Central memory CD8-positive, alpha-beta T cell (primary cell): ENCODE measurements around the gene PDSS1.
"Not testable (repeated sequence)": the region's sequence is repeated elsewhere in the genome, so short reads cannot be mapped to it uniquely, and the experiment has no call there.

Experiments used
- ATAC-seq: fragments of 150-1000 bp; cut with Tn5 transposase; replicated peaks from 2 replicates; pipeline ENCODE4 v1.10.0; 2022; ENCODE audit warnings: mild to moderate bottlenecking, moderate FRiP score, moderate number of reproducible peaks; ENCODE audit not compliant: poor library complexity, severe bottlenecking; ENCODE audit errors: extremely low read depth
- DNase-seq, 2 donors: peaks; one replicate each; pipeline ENCODE4 v3.0.0; 2021; ENCODE audit warnings: low spot score in 2 of 2
- H3K27ac Mint-ChIP-seq: one replicate; pipeline ENCODE4 v1.8.0; 2022; ENCODE audit warnings: low read depth, mild to moderate bottlenecking, moderate library complexity, mixed read lengths
- H3K27me3 Mint-ChIP-seq: one replicate; pipeline ENCODE4 v1.8.0; 2022; ENCODE audit warnings: mixed read lengths
- H3K36me3 Mint-ChIP-seq: one replicate; pipeline ENCODE4 v1.8.0; 2022; ENCODE audit warnings: mild to moderate bottlenecking, moderate library complexity, mixed read lengths; ENCODE audit not compliant: insufficient read depth
- H3K4me1 Mint-ChIP-seq: one replicate; pipeline ENCODE4 v1.8.0; 2022; ENCODE audit warnings: mixed read lengths
- H3K4me3 Mint-ChIP-seq: one replicate; pipeline ENCODE4 v1.8.0; 2022; ENCODE audit warnings: mild to moderate bottlenecking, moderate library complexity, mixed read lengths
- H3K9me3 Mint-ChIP-seq: one replicate; pipeline ENCODE4 v1.8.0; 2022; ENCODE audit warnings: mixed read lengths

PDSS1 gene, protein sequence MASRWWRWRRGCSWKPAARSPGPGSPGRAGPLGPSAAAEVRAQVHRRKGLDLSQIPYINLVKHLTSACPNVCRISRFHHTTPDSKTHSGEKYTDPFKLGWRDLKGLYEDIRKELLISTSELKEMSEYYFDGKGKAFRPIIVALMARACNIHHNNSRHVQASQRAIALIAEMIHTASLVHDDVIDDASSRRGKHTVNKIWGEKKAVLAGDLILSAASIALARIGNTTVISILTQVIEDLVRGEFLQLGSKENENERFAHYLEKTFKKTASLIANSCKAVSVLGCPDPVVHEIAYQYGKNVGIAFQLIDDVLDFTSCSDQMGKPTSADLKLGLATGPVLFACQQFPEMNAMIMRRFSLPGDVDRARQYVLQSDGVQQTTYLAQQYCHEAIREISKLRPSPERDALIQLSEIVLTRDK

DNA sequence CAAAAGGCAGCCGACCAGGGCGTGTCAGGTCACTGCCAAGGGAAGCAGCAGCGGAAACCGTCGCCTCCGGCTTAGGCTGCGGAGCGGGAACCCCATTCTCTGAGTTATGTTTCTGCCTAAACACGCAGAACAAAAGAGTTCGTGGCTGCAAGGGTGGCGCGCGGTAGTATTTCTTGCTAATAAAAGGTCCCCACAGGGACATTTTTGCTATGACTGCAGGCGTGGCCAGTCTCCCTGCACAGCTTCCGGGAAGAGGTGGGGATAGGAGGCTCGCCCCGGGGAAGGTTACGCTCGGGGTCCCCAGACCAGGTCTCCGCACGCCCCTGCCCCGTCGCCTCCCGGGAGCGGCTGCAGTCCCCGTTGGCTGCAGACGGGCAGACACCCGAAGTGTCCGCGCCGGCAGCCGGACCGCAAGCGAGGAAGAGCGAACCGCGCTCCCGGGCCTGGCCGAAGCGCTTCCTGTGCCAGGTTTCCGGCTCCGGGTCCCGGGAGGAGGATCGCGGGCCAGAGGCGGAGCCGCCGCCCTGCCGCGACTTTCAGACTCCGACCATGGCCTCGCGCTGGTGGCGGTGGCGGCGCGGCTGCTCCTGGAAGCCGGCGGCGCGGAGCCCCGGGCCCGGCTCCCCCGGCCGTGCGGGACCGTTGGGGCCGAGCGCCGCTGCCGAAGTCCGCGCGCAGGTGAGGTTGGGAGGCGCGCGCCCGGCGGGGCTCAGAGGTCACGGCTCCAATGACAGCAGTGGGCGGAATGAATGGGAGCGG lies at the start of gene PDSS1:
PDSS1 (plus strand) TSS at position 539 of the 759 bp plus-strand sequence; CDS start at position 550, 11 bp downstream.
- peak within 1 kb of the TSS; percentile 88 for H3K27ac Mint-ChIP-seq
- no peaks in the 10 kb centered on the region for H3K9me3 Mint-ChIP-seq
- peak; percentile 28 to 31 for DNase-seq
- H3K27me3 Mint-ChIP-seq, result no peaks in the 10 kb centered on the region
- H3K36me3 Mint-ChIP-seq, result peaks cover 5% of the 10 kb centered on the region
- peak; percentile 72 for ATAC-seq
- H3K4me1 Mint-ChIP-seq, result peaks cover 32% of the 10 kb centered on the region
- peak within 1 kb of the TSS; percentile 95 for H3K4me3 Mint-ChIP-seq

DNA sequence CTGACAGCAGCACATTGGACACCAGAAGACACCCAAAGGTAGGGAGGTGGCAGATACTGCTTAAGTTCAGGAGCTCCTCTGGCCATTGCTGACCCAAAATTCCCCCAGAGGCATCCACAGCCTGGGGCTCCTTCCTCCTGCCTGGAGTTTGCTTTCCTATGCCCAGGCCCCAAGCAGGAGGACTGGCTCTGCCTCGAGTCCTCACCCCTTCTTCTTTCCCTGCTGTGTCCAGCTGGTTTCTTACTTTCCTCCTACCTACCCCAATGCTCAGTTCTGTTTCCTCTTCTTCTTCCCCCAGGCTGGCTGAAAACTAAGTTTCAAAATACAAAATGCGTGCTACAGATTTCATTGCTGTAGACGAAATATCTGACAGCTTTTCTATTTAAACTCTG lies 49.3 kb upstream of the PDSS1 start:
- not testable (repeated sequence) for H3K27ac Mint-ChIP-seq, H3K36me3 Mint-ChIP-seq

DNA sequence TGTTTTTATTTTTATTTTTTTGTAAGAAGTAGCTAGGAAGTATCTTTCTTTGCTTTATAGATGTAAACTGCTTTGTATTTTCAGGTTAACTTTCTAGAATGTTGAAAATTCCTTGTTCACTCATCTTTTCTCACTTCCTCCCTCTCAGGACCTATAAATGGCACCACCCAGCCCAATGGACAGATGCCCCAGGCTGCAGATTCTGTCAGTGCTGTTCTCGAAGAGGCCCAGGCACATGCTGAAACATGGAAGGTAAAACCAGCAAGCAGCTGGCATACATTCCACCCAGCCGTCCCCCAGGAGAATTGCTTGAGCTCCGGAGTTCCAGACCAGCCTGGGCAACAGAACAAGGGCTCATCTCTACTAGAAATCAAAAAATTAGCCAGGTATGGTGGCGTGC lies 47.1 kb upstream of the PDSS1 start:
- ATAC-seq, result no peak
- no peak for DNase-seq
- H3K27ac Mint-ChIP-seq, result no peak overlapping the region
- H3K36me3 Mint-ChIP-seq, result no peaks in the 10 kb centered on the region
- no peaks in the 10 kb centered on the region for H3K4me1 Mint-ChIP-seq
- no peaks in the 10 kb centered on the region for H3K9me3 Mint-ChIP-seq
- H3K4me3 Mint-ChIP-seq, result no peak overlapping the region
- H3K27me3 Mint-ChIP-seq, result peaks cover 40% of the 10 kb centered on the region

More for the DNA sequence above, 49.3 kb upstream of the PDSS1 start:
- ATAC-seq, H3K9me3 Mint-ChIP-seq, DNase-seq, H3K4me1 Mint-ChIP-seq, H3K4me3 Mint-ChIP-seq: not testable (repeated sequence)
- H3K27me3 Mint-ChIP-seq, result peaks cover 40% of the 10 kb centered on the region

DNA sequence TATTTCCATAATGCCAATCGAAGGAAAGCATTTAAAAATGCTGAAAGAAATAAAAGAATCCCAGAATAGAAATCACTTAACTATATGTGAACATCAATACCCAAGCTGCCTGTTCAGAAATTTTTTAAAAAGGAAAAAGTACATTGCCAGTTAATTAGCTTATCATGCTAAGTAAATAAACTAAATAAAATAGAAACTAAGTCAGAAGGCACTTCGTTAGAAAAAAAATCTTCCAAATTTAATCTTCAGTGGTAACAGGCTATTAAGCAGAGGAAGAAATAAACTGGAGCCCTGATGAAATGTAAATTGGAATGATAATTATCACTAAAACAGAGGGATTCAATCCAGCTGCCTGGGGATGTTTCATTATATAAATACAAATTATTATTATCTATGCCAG lies 46.0 kb upstream of the PDSS1 start:
- not testable (repeated sequence) for ATAC-seq, DNase-seq, H3K36me3 Mint-ChIP-seq, H3K4me1 Mint-ChIP-seq, H3K4me3 Mint-ChIP-seq, H3K27ac Mint-ChIP-seq, H3K9me3 Mint-ChIP-seq
- peaks cover 40% of the 10 kb centered on the region for H3K27me3 Mint-ChIP-seq

DNA sequence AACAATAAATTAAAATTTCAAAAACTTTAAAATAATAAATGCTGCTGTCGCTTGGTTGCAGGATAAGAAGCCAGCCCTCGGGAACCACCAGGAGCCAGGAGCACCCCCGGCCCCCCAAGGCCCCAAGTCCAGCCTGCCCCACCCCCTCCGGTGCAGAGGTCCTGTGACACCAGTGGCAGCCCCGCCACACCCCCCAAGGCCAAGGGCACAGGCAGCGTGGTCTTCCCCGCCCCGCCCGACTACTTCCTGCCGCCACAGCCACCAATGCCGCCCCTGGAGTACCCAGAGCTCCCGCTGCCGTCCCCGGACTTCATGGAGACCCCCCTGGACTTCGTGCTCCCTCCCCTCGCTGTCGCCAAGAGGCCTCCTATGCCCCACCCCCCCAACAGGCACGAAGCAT lies 44.5 kb upstream of the PDSS1 start:
- Mint-ChIP-seq H3K27ac (no peak overlapping the region), H3K36me3 (no peaks in the 10 kb centered on the region), H3K27me3 (peaks cover 37% of the 10 kb centered on the region), H3K9me3 (no peaks in the 10 kb centered on the region), H3K4me3 (no peak overlapping the region), H3K4me1 (no peaks in the 10 kb centered on the region)
- ATAC-seq (no peak), DNase-seq (no peak)

DNA sequence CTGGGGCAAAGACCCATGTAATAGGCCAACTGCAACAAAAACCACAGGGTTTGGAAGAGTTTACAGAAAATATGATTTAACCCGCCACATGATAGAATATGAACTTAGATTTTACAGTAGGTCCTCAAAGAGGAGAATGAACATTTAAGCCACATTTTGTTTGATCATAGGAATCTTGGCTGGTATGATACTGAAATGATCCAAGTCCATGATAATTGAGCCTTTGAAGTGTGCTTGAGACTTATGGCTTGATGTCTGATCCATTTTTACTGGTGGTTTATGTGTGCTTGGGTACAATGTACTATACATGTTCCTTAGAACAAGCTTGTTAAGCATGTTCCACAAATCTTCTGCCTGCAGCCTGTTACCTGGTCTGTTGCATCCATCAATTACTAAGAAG lies 41.8 kb upstream of the PDSS1 start:
- Mint-ChIP-seq H3K36me3 (no peaks in the 10 kb centered on the region), H3K27ac (no peak overlapping the region), H3K27me3 (peaks cover 38% of the 10 kb centered on the region), H3K4me3 (no peak overlapping the region), H3K4me1 (no peaks in the 10 kb centered on the region), H3K9me3 (no peaks in the 10 kb centered on the region)
- no peak for ATAC-seq
- no peak for DNase-seq

DNA sequence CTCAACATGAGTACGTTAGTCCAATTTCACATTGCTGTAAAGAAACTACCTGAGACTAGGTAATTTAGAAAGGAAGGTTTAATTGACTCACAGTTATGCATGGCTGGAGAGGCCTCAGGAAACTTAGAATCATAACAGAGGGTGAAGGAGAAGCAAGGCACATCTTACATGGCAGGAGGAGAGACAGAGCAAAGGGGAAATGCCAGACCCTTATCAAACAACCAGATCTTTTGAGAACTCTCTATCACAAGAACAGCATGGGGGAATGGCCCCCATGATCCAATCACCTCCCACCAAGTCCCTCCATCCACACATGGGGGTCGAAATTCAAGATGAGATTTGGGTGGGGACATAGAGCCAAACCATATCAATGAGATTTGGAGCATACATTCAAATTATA lies 34.6 kb upstream of the PDSS1 start:
- no peaks in the 10 kb centered on the region for H3K36me3 Mint-ChIP-seq
- H3K27ac Mint-ChIP-seq, result no peak overlapping the region
- ATAC-seq (no peak), DNase-seq (no peak)
- H3K27me3 Mint-ChIP-seq, result peaks cover 47% of the 10 kb centered on the region
- no peaks in the 10 kb centered on the region for H3K4me1 Mint-ChIP-seq
- no peak overlapping the region for H3K4me3 Mint-ChIP-seq
- H3K9me3 Mint-ChIP-seq, result no peaks in the 10 kb centered on the region

DNA sequence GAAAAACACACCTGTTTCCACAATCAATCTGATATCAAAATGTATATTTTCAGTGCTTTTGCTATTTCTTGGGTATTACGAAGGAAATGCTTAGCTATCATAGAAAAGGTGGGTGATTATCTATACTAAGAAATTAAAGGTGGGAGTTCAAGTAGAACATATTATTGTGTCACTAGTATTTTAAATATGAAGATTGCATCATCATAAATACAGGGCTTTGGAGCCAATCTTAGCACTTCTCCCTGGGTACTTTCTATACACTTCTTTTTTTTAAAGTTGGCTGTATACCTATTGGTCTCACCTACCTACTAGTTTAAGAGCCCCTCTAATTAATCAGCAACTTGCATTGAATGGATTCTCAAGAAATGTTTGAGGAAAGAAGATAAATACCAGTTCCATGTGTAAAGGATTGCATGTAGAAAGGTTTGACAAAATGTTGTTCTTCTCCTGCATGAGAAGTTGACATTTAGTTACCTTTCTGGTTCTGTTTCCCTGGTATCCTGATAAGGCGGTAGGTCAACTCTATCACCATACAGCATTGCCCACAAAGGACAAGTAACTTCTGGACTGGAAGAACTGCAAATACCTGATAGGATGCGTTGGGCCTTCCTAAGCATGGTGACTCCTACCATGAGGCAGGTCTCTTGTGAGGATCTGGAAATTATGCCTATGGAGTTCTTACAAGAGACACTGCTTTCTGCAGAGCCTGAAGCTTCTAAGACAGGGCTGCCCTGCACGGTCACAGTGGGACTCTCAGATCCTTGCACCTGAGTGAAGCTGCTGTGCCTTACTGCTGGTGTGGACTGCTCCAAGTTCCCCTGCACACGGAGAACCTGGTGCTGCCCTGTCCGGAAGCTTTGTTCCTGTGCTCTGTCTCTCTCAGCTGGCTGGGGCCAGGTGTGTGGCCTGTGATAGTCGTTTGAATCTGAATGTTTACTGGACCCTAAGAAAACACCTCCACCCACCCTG lies 32.1 kb upstream of the PDSS1 start:
- Mint-ChIP-seq H3K36me3 (no peaks in the 10 kb centered on the region), H3K9me3 (no peaks in the 10 kb centered on the region), H3K4me1 (no peaks in the 10 kb centered on the region), H3K4me3 (no peak overlapping the region), H3K27ac (no peak overlapping the region), H3K27me3 (peaks cover 22% of the 10 kb centered on the region)
- ATAC-seq (no peak), DNase-seq (no peak)

DNA sequence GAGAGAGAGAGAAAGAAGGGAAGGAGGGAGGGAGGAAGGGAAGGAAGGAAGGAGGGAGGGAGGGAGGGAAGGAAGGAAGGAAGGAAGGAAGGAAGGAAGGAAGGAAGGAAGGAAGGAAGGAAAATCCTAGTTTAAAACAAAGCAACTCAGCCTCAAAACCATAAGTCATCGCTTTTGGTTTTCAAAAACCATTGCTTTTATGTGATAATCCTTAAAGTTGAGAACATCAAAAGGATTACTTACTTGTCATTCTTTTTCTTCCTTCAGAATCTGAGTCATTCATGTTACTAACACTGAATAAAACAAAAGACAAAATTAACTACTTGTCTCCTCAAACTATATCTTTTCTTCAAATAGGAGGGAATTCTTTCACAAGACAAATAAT lies 21.6 kb upstream of the PDSS1 start:
- DNase-seq, result no peak
- H3K4me1 Mint-ChIP-seq, result no peaks in the 10 kb centered on the region
- H3K4me3 Mint-ChIP-seq, result no peak overlapping the region
- no peaks in the 10 kb centered on the region for H3K9me3 Mint-ChIP-seq
- no peaks in the 10 kb centered on the region for H3K36me3 Mint-ChIP-seq
- peaks cover 21% of the 10 kb centered on the region for H3K27me3 Mint-ChIP-seq
- ATAC-seq, result no peak
- H3K27ac Mint-ChIP-seq, result no peak overlapping the region

DNA sequence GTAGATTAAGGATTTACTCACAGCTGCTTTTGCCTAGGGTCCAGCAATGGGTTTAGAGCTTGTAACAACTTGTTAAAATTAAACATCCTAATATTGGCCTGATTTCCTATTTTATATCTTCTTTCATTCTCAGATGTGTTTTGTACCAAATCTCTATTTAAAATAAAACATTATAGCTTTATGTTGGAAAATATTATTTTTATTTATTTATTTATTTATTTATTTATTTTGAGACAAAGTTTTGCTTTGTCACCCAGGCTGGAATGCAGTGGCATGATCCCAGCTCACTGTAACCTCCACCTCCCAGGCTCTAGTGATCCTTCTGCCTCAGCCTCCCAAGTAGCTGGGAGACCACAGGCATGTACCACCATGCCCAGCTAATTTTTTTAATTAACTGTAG lies 17.9 kb upstream of the PDSS1 start:
- no peaks in the 10 kb centered on the region for H3K36me3 Mint-ChIP-seq
- H3K4me1 Mint-ChIP-seq, result no peaks in the 10 kb centered on the region
- H3K4me3 Mint-ChIP-seq, result no peak overlapping the region
- no peaks in the 10 kb centered on the region for H3K9me3 Mint-ChIP-seq
- no peak for DNase-seq
- H3K27ac Mint-ChIP-seq, result no peak overlapping the region
- H3K27me3 Mint-ChIP-seq, result peaks cover 13% of the 10 kb centered on the region
- no peak for ATAC-seq

DNA sequence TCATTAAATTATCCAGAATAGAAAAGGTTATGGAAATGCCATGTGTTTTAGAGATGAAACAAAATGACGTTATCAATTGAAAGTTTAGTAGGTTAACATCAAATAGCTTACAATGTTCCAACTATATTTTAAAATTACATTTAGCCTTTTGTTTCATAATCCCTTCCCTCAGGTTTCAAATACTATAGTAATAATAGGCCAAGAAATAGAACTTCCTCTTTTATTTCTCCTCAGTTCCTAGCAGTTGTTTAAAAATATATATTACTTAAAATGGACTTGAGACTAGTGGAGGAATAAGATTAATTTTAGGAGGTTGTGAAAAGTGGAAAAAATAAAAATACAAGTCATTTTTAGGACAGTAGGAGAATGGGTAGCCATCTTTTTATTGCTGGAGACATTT lies 16.4 kb upstream of the PDSS1 start:
- no peak for ATAC-seq
- Mint-ChIP-seq H3K9me3 (no peaks in the 10 kb centered on the region), H3K4me3 (no peak overlapping the region), H3K27ac (no peak overlapping the region), H3K36me3 (no peaks in the 10 kb centered on the region), H3K4me1 (peaks cover 7% of the 10 kb centered on the region), H3K27me3 (peaks cover 25% of the 10 kb centered on the region)
- no peak for DNase-seq

DNA sequence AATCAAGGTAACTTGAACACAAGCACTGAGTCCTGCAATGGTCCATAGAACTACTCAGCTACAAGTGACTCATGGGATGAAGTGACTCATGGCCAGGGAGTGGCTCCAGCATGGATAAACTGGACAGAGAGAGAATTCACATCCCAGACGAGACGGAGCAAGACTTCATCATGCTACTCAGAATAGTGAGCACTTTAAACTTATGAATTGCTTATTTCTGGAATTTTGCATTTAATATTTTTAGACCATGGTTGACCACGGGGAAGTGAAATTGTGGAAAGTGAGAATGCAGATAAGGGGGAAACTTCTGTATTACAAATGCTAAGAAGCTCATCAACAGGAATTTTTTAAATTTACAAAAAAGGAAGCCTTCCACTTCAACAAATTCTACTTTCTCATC lies 15.5 kb upstream of the PDSS1 start:
- ATAC-seq, DNase-seq, H3K36me3 Mint-ChIP-seq, H3K4me3 Mint-ChIP-seq, H3K9me3 Mint-ChIP-seq, H3K27ac Mint-ChIP-seq, H3K4me1 Mint-ChIP-seq: not testable (repeated sequence)
- H3K27me3 Mint-ChIP-seq, result peaks cover 27% of the 10 kb centered on the region
